Activated CD4-positive, alpha-beta T cell treated with anti-CD3 and anti-CD28 coated beads, Interleukin-2, Interleukin-4, amounts not matched to agents 100 ng/mL and 50 ng/mL, durations not matched to agents 16 hours and 8 hours (primary cell): ENCODE measurements around the gene KAT14.
"Not testable (repeated sequence)": the region's sequence is repeated elsewhere in the genome, so short reads cannot be mapped to it uniquely, and the experiment has no call there.

Experiments used
- DNase-seq: peaks from one replicate; pipeline ENCODE4 v3.0.0-alpha.2; 2020; ENCODE audit warnings: low spot score

The KAT14 gene

DNA sequence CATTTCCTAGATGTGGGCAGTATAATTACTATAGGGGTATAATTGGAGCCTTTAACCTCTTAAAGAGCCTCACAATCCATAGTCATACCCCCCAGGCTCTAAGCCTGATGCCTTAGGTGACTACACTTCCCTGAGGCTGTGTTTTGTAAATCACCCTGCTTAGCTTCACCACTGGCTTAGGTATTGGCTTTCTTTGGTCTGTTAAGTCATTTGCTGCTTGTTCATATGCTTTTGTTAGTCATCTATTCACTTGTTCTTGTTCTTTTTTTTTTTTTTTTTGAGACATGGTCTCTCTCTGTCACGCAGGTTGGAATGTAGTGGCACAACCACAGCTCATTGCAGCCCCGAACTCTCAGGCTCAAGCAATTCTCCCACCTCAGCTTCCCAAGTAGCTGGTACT is 26.7 kb downstream of the KAT14 start:
- no peak for DNase-seq

- no peak for DNase-seq
These were observed 27.9 kb downstream of the KAT14 start for GRCh38 chr20:18165553-18165952.

DNA sequence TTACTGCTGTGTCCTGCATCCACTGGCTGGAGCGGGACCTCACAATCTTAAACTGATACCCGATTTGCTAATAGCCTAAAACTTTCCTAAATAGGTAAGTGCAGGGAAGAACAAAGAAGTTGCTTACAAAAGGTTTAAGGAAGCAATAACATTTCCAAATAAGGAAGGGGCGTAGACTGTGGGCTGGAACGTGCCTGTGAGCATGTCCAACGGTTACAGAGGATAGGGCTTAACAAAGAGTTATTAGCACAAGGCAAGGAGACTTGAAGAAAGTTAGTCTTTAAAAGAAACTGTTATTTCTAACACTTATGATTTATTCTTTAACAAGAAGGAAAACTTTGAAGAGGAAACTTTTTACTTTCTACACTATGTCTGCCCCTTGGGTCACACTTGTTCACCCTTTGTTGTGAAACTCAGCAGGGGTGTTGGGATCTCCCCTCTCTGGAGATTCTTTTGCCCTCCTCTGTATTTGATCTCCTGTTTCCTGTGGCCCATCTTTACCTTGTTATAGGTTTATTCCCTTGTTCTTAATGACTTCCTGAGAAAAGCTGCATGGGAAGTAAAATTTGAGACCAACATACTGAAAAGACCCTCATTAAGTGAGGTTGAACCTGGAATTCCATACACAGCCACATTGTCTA is 28.7 kb downstream of the KAT14 start:
- DNase-seq, result no peak

- no peak for DNase-seq
These were observed 29.3 kb downstream of the KAT14 start for GRCh38 chr20:18166950-18167349.

DNA sequence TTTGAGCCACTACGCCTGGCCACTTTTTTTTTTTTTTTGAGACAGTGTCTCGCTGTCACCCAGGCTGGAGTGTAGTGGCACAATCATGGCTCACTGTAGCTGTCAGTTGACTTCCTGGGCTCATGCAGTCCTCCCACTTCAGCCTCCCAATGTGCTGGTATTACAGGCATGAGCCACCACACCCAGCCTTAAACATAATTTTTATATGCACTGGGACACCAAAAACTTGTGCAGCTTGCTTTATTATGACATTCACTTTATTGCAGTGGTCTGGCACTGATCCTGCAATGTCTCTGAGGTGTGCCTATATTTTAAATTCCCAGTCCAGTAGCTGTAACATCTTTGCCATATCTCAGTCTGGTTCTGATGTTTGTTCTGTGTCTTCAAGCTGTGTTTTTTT is 34.7 kb downstream of the KAT14 start:
- DNase-seq, result no peak

- no peak for DNase-seq
These were observed 37.4 kb downstream of the KAT14 start for GRCh38 chr20:18174906-18175683.

DNA sequence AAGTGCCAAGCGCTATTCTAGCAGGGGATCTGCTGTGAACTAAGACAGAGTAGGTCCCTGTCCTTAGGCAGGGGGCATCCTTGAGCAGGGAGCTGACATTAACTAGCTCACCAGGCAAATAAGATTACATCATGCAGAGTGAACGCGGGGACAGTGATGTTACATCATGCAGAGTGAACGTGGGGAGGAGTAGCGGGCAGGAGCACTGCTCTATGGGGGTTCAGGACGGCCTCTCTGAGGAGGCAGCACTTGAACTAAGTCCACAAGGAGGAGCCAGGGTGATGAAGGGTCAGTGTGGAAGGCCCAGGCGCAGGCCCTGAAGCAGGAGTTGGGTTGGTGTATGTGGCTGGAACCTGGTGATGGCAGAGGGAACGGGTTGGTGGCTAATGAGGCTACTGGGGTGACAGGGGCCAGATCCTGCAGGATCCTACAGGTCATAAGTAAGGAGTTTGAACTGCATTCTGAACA is 38.7 kb downstream of the KAT14 start:
- DNase-seq, result no peak

- not testable (repeated sequence) for DNase-seq
These were observed 42.7 kb downstream of the KAT14 start for GRCh38 chr20:18180366-18180765.

- DNase-seq, result no peak
These were observed 43.2 kb downstream of the KAT14 start for GRCh38 chr20:18180815-18181214.

- no peak for DNase-seq
These were observed 49.4 kb downstream of the KAT14 start for GRCh38 chr20:18187020-18187419.

- no peak for DNase-seq
These were observed 50.8 kb downstream of the KAT14 start for GRCh38 chr20:18188434-18188833.

GRCh38 chr20:18190338-18191233 is 52.9 kb downstream of the KAT14 start:
- DNase-seq, result no peak

DNA sequence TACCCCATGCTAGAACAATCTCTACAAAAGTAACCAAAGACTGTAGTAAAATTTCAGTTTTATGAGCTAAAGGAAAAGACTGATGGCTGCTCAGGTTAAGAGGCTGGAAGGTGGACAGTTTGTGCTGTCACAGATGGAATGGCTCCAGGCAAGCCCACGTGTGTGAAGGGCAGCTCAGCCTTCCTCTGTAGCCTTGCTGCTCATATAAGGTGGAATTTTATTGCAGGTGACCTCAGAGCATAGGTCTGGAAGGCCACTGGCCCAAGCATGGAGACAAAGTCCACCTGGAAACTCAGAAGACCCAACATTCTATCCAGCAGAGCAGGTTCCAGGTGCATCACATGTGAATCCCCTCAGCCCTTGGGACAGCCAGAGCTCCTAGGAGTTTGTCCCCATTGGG is 53.6 kb downstream of the KAT14 start:
- no peak for DNase-seq

- DNase-seq, result not testable (repeated sequence)
These were observed 56.8 kb downstream of the KAT14 start for GRCh38 chr20:18194461-18194860.

DNA sequence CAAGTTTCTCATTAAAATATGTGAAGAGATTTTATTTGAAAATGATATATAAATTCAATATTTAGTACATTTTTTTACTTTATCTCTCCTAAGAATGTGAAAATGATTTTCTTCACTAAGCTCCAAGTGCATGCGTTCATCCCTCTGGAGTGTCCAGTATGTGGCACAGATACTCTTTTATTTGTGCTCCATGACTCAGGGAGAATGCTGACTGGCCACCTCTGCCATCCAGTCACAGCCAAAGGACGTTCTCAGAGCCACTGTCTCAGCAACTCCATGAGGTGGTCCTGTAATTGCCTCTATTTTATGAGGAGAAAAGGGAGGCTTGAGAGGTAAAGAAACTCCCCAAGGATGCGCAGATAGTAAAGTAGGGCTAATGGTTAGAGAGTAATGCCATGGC is 58.3 kb downstream of the KAT14 start:
- no peak for DNase-seq

DNA sequence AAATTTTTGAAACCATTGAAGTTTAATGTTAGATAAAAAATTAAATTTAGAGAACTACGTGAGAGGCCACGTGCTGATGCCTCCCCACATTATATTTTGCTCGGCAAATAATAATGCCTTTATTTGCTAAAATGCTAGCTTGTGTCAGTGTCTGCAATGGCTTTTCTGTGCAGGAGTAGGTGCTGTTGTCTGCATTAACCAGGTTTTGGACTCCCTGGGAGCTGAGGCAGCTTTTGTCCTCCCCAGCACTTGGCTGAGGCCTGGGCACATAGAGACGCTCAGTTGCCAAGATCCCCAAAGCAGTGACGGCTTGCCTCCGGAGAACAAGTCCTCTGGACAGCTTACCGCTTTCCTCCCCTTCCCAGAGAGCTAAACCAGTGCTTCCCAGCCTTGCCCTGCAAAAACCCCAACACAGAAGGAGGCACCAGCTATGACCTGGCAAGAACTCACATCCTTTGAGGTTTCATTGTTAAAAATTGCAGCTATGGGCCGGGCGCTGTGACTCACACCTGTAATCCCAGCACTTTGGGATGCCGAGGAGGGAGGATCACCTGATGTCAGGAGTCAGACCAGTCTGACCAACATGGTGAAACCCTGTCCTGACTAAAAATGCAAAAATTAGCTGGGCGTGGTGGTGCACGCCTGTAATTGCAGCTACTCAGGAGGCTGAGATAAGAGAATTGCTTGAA is 59.9 kb downstream of the KAT14 start:
- no peak for DNase-seq

DNA sequence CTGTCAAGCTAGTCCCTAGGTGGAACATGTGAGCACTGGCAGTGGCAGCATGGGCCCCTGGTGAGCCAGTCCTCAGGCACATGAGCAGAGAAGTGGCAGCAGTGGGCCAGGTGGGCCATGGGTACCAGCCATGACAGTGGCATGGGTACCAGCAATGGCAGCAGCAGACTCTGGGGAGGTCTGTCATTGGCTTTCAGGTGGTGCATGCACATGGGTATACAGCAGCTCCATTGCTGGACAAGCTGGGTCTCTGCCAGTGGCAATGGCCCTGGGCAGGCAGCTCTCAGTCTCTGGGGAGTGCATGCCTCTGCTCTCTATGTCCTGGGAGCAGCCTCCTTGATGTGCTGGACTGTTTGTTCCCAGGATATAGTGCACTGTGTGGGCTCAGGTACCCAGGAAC is 65.3 kb downstream of the KAT14 start:
- DNase-seq, result no peak

- not testable (repeated sequence) for DNase-seq
These were observed 66.0 kb downstream of the KAT14 start for GRCh38 chr20:18203700-18204099.

DNA sequence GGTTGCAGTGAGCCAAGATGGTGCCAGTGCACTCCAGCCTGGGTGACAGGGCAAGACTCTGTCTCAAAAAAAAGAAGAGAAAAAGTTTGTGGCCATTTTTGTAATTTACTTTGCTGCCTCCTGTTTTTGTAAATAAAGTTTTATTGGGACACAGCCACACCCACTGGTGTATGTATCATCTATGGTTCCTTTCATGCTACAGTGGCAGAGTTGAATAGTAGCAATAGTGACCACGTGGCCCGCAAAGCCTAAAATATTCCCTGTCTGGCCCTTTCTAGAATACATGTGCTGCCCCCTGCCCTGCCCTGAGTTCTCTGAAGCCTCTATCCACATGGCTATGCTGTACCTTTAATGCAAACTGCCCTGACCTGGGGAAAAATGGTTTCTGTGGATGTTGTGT is 75.3 kb downstream of the KAT14 start:
- DNase-seq, result no peak

GRCh38 chr20:18215566-18215965 is 77.9 kb downstream of the KAT14 start:
- DNase-seq, result no peak

GRCh38 chr20:18218280-18218679 is 80.6 kb downstream of the KAT14 start:
- no peak for DNase-seq

DNA sequence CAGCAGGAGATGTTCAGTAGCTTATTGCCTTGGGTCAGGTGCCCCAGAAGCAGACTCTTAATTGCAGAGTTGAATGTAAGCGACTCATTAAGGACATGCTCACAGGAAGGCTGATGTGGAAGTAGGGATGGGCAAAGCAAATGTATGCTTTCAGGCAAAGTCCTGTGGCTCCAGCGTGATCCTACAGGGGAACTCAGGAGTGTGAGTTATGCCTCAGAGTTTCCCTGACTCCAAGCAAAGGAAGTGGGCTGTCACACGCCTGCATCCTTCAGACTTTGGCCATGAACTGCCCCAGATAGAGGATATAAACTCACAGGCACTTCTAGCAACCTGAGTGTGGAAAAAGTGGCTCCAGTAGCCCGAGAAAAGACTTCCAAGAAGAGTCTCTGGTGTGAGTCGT is 85.7 kb downstream of the KAT14 start:
- no peak for DNase-seq
